AG08396 (cell line): ENCODE results near the gene ARHGEF28.
A peak's percentile ranks its signal among the peaks of the same experiment; 100 is the strongest.

ENCODE experiments used
- DNase-seq: peaks from one replicate; pipeline ENCODE4 v3.0.0; 2012; ENCODE audit warnings: low spot score, mixed read lengths

The ARHGEF28 gene, protein sequence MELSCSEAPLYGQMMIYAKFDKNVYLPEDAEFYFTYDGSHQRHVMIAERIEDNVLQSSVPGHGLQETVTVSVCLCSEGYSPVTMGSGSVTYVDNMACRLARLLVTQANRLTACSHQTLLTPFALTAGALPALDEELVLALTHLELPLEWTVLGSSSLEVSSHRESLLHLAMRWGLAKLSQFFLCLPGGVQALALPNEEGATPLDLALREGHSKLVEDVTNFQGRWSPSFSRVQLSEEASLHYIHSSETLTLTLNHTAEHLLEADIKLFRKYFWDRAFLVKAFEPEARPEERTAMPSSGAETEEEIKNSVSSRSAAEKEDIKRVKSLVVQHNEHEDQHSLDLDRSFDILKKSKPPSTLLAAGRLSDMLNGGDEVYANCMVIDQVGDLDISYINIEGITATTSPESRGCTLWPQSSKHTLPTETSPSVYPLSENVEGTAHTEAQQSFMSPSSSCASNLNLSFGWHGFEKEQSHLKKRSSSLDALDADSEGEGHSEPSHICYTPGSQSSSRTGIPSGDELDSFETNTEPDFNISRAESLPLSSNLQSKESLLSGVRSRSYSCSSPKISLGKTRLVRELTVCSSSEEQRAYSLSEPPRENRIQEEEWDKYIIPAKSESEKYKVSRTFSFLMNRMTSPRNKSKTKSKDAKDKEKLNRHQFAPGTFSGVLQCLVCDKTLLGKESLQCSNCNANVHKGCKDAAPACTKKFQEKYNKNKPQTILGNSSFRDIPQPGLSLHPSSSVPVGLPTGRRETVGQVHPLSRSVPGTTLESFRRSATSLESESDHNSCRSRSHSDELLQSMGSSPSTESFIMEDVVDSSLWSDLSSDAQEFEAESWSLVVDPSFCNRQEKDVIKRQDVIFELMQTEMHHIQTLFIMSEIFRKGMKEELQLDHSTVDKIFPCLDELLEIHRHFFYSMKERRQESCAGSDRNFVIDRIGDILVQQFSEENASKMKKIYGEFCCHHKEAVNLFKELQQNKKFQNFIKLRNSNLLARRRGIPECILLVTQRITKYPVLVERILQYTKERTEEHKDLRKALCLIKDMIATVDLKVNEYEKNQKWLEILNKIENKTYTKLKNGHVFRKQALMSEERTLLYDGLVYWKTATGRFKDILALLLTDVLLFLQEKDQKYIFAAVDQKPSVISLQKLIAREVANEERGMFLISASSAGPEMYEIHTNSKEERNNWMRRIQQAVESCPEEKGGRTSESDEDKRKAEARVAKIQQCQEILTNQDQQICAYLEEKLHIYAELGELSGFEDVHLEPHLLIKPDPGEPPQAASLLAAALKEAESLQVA (N-terminal part only)

DNA sequence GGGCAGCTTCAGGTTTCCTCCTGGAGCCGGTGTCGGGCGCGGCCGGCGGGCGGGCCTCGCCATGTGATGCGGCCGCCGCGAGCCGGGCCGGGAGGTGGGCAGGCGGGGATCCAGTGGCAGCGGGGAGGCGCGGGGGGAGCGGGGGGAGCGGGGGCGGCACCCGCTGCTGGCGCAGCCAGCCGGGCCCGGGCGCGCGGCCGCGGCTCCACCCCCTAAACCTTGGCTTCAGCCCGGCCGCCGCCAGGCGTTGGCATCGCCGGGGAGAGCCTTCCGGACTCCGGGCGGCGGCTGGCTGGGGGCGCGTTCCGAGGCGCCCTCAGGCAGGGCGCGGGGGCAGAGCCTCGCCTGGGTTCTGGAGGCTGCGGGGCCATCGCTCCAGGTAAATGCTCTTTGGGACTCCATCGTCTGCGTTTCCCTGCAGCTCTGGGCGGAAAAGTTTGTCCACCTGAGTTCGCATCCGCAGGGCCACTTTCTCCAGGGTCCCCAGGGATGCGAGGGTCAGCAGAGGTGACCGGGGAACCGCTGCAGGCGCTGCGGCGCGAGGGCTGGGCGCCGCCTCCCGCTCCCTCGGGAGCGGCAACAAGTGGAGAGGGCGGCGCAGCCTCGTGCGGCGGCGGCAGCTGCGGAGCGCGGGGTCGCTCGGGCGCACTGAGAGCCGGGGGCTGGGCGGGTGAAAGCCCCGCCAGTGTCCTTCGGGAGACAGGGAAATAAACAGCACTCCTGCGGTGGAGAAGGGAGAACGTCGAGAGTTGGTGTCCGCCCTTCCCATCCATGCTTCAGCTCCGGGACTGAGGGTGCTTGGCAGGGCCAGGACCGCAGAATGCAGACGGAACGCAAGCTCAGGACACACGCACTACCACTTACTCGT is at the start of gene ARHGEF28:
Gene ARHGEF28 (plus strand): TSS at position 253 of the 868 bp plus-strand sequence. CDS start 58,656 bp downstream, outside the sequence.
- peak; percentile 93 for DNase-seq

DNA sequence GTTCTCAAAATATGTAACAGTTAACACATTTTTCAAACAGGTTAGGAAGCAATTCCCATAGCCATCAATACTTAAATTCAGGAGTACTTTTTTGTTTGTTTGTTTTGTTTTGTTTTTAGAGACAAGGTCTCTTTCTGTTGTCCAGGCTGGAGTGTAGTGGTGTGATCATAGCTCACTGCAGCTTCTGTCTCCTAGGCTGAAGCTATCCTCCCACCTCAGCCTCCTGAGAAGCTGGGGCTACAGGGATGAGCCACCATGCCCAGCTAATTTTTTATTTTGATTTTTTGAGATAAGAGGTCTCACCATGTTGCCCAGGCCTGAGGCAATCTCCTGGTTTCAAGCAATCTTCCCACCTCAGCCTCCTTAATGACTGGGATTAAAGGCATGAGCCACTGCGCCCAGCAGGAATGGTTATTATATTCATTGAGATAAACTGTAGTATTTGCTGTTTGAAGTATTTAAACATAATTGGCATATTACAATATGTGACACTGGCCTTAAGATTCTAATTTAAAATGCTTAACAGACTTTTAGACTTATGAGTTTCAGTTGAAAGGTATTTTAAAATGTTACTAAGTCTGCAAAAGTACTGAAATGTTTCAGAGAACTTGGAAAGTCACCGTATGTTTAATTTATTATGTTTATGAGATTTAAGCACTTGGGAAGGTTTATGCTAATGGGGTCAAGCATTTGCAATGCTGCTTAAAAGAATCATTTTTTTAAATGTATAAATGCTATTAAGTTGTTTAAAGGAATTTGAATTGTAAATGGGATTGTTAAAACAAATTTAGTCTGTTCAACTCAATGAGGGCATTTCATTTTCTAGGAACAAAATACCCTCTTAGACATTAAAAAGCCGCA is 43.5 kb upstream of the ARHGEF28 start:
- no peak for DNase-seq

DNA sequence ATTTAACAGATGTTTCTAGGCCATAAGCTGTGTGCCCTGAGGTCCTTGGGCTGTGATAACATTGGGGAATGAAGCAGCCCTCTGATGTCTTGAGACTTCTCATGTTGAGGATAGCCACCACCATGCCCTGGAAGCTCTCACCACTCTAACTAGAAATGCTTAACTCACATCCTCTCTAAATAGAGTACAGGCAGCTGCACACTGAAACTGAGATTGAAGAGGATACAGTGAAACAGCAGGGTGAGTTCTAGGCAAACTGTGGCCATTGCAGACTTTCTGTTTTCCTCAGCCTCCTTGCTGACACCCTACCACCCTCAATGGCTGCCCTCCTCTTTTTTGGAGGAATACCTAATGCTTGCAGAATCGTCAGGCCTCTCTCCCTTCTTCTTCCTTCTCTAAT is 38.1 kb upstream of the ARHGEF28 start:
- no peak for DNase-seq

DNA sequence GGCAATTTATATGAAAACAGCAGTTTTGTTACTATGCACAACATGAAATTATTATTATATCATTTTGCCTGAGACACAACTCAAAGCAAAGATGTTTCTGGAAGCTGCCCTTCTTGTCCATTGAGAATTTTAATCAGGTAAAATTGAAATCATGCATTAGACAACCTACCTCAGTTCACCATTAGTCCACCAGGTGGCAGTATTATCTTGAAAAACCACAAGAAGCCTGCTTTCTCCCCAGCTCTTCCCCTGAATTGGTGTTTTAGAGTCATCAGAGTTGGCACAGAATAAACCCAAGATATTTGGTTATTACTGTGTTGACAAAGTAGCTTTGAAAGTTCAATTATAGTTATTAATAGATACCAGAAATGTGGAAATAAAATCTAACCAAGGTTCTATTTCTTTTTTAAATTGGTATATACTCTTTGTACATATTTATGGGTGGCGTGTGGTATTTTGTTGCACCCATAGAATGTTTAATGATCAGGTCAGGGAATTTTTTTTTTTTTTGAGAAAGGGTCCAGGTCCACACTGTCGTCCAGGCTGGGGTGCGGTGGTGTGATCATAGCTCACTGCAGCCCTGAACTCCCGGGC is 34.8 kb upstream of the ARHGEF28 start:
- DNase-seq = peak; percentile 54

DNA sequence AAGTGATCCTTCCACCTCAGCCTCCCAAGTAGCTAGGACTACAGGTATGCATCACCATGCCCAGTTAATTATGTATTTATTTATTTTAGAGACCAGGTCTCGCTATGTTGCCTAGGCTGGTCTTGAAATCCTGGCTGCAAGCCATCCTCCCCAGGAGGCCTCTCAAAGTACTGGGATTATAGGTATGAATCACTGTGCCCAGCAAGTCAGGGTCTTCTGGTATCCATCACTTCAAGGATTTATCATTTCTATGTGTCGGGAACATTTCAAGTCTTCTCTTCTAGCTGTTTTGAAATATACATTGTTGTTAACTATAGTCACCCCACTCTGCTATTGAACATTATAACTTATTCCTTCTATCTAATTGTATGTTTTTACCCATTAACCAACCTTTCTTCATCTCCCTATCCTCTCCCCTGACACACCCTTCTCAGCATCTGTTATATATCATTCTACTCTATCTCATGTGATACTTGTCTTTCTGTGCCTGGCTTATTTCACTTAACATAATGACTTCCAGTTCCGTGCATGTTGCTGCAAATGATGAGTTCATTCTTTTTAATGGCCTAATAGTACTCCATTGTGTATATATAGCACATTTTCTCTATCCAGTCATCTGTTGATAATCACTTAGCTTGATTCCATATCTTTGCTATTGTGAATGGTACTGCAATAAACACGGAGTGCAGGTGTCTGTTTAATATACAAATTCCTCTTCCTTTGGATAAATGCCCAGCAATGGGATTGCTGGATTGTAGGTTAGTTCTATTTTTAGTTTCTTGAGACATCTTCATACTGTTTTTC is 34.1 kb upstream of the ARHGEF28 start:
- DNase-seq = no peak

DNA sequence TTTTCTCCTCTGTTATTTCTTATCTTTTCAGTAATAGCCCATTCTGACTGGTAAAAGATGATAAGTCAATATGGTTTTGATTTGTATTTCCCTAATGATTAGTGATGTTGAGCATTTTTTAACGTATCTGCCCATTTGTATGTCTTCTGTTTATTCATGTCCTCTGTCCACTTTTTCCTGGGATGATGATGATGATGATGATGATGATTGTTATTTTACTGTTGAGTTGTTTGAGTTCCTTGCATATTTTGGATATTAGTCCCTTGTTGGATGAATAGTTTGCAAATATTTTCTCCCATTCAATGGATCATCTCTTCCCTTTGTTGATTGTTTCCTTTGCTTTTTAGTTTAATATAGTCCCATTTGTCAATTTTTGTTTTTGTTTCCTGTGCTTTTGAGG is 33.4 kb upstream of the ARHGEF28 start:
- DNase-seq = no peak

DNA sequence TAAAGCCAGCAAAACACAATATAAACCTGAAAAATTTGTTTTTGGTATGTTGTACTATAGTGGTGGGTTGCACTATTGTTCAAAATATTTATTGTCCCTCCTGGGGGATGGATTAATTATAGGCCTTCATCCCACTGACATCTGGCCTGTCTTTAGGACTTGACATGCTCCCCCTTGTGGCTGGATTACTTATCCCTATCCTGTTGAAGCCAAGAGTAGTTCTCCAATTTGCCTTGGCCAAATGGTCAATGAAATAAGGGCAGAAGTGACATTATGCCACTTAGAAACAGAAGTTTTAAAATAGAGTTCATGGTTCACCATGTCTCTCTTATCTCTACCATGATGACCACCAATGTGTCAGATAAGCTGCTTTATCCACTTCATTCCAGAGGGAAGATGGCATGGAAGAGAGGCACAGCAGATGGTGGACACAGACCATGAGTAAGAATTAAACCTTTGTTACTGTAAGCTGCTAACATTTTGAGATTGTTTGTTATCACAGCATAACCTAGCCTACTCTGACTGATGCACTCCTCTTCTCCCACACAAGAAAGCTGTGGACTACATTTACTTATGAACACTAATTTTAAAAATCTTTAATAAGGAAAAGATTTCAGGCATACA is 29.2 kb upstream of the ARHGEF28 start:
- no peak for DNase-seq

DNA sequence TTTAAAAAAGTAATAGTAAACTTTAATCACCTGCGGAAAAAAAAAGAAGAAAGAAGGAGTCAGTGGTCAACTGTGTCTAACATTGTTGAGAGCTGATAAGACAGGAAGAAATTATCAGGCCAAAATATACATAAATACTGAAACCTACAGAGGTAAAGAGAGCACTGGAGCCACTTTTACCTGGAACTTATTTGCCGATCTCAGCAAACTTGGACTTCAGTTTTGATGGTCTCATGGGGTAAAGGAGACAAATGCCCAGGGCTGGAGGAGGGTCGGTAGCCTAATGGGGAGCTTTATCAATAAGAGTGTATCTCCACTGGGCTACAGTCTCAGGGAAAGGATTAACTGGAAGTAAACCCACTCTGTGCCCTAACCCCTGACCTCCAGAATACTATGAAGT is 26.6 kb upstream of the ARHGEF28 start:
- no peak for DNase-seq

DNA sequence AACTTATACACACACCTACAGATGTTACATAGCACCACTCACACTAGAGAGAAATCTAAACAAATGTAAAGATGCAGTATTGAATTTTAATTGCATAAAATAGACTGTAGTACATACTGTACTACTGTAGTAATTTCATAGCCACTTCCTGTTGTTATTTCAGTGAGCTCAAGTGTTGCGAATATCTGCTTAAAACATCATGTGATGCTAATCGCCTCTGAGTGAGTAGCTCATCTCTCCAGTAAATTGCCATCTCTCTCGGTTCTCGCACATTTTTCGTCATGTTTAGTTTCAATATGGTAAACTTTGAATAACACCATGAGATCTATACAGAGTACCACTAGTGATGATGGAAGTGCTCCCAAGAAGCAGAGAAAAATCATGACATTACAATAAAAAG is 22.0 kb upstream of the ARHGEF28 start:
- DNase-seq = no peak

DNA sequence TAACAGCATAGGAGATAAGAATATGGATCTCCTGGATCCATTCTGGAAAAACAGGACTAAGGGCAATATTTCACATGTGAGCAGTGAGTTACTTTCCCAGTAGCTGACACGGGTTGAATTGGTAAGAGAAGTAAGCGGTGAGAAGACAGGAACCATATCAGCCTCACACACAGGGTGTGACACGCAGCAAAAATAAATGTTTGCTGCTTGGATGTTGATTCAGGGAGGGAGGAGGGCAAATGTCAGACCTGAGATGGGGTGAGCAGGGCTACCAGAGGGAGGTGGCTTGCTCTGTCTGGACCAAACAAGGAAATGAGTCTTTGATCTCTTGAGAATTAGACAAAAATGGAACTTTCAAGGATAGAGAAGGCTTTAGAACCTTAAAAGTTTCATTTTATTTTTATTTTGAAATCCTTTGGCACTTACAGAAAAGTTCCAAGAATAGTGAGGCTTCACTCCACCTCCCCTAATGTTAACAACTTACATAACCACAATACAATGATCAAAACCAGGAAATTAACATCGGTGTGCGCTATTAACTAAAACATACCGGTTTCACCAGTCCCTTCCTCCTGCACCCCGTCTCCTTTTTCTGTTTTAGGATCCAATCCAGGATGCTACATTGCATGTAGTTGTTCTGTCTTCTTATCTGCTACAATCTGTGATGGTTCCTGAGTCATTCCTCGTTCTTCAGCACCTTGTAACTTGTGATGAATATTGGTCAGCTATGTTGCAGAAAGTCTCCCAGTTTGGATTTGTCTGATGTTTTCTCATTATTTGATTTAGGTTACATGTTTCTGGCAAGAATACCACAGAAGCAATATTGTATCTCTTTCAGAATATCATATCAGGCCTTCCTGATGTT is 20.5 kb upstream of the ARHGEF28 start:
- DNase-seq = no peak

DNA sequence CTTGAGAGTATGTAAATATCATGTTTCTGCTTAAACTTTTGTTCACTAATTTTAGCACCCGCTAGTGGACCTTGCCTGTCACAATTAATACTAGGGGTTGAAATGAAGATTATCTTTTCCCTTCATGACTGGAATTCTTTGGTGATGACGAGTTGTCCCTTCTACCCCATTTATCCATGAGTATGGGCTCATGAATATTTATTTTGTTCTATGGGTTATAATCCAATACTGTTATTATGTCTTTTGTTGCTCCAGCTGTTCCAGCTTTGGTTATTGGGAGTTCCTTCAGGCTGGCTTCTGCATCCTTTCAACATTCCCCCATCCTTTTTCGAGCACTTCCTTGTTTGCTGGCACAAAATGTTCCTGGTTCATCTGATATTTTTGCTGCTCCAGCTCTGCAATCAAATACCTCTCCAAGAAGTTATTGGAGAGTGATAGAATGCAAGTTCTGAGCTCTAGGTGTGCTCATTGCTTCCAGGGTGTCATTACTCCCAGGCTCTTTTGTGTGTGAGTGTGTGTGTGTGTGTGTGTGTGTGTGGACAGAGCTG is 19.7 kb upstream of the ARHGEF28 start:
- no peak for DNase-seq

DNA sequence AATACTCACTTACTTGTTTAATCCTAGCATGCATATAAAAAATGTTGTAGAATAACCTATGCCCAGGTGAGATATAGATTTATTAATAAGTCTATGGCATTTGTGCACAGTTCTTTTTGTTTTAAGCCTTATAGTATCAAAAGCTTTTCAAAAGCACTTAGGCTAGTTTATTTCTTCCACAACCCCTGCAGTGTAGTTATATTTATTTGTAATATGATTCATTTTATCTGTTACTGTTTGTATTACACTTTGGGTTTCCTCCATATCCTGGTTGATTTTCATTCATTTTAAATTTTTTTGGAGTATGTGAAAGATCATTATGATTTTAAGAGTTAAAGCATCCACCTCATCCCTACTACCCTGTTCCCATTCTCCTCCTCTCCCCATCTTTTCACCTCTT is 18.8 kb upstream of the ARHGEF28 start:
- DNase-seq = no peak

DNA sequence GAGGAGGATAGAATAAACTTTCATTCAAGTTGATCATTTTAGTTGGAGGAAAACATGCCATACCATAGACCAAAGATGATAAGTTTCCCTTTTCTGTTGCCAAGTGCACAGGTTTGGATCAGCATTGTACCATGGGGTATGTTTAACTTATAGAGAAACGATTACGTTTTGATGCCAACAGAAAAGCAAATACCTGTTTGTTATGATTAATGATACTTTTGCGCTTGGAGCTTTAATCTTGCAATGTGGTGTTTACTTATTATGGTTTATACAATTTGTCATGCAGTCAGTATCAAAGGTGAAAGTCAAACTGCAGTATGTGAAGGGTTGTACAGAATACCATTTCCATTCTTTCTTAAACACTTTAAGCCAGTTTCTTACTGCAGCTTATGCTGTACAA is 13.2 kb upstream of the ARHGEF28 start:
- DNase-seq = no peak

DNA sequence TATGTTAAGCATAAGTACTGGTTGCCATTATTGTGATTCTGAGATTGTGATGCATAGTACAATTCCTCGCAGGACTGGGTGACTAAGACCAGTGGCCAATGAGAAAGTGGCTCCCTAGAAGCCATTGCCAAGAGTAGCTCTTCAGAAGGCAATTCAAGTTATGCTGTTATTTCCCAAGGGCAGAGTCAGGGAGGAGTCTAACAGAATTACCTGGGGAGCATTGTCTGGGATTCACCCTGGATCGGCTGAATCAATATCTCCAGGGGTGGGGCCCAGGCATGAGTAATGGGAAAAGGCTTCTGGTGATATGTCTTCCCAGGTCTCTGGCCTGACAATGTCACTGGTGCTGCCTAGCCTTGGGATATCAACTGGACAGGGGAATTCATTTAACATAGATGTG is 10.9 kb upstream of the ARHGEF28 start:
- DNase-seq = no peak

DNA sequence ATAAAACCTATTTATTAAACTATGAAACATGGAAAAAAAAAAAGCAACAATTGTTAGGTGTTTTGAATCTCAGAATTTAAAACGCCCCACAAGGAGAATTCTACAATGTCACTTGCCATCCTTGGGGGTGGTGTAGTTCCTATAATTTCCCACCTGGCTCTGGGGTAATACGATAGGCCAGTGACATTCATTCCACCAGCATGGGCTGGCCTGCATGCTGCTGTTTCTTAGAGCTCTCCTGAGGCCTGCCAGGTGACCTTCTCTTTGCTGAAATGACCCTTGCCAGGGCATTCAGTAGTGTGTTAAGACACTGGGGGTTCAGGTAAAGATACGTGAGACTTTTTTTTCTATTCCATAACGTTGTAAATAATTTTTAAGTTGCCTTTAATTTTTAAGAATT is 10.0 kb upstream of the ARHGEF28 start:
- DNase-seq = no peak

DNA sequence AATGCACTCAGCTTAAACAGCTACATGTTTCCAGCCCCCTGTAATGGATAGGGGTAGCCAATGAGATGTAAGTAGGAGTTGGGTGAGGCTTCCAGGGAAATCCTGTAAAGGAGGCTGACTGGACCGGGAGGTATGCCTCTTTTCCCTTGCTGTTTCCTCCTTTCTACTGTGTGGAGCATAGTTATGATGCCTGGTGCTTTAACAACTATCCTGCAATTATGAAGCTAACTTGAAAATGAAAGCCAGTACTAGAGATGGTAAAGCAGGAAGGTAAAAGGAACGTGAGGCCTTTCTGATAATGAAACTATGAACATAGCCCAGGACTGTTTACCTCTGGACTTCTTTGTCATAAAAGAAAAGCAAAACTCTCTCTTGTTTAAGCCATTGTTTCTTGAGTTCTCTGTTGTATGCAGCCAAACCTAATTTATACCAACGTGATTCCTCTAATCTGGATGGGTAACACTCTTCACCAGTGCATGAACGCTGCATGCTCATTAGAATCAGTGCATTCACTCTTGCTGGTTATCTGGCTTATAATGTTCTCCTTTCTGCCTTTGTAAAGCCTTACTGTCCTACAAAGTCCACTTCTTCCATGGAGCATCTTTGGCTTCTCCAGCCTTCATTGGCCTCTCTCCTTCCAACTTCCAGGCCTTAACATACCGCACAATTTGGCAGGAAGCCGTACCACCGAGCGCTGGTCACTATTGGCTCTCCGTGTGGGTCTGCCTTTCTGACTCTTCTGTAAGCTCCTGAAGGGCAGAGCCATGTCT is 8.3 kb upstream of the ARHGEF28 start:
- peak; percentile 27 for DNase-seq
